BE2C (cell line): ENCODE measurements around the gene INTS11.

ENCODE experiments used
- DNase-seq: peaks from one replicate; pipeline ENCODE4 v3.0.0-alpha.2; 2020
- H3K27me3 ChIP-seq: fragments of 250-450 bp; sonication (Bioruptor Pico); 2 replicates; pipeline ENCODE4 v1.5.1; 2020; ENCODE audit warnings: mild to moderate bottlenecking
- H3K36me3 ChIP-seq: fragments of 250-450 bp; sonication (Bioruptor Pico); 2 replicates; pipeline ENCODE4 v1.5.1; 2020; ENCODE audit warnings: mild to moderate bottlenecking
- H3K4me1 ChIP-seq: fragments of 250-450 bp; sonication (Bioruptor Pico); 2 replicates; pipeline ENCODE4 v1.5.1; 2020
- H3K4me3 ChIP-seq: 2 replicates; pipeline ENCODE4 v1.5.1; 2011; ENCODE audit warnings: low read depth, low read length
- H3K9me3 ChIP-seq: fragments of 250-450 bp; sonication (Bioruptor Pico); 2 replicates; pipeline ENCODE4 v1.5.1; 2020
- CTCF ChIP-seq: IDR thresholded peaks from 2 replicates; pipeline ENCODE4 v1.5.1; 2012; ENCODE audit warnings: mild to moderate bottlenecking, low read depth, low read length

Gene INTS11

DNA sequence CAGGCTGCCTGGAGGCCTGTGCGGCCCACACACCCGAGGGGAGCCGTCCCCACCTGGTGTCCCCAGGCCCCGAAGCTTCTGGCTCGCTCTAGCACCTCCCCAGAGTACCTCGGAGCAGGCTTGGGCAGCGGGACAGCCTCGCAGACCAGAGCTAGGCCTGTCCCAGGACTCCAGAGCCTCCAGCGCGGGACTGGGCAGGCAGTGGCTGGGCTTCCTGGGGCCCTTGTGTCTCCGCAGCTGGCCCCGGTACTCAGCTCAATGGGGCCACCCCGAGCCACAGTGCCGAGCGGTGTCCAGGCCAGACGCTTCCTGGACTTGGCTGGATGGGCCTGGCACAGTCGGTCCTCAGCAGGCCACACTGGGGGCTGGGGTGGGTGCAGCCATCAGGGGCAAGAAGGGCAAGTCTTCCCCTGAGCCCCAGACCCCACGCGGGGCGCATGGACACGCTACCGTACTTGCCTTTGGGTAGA, 39.3 kb downstream of the INTS11 start:
- TF ChIP-seq CTCF, result no peak
- Histone ChIP-seq H3K9me3 (no peaks in the 10 kb centered on the region), H3K36me3 (no peaks in the 10 kb centered on the region), H3K4me3 (no peak overlapping the region), H3K4me1 (peaks cover 3% of the 10 kb centered on the region), H3K27me3 (peaks cover 9% of the 10 kb centered on the region)
- DNase-seq, result peak; percentile 17

- TF ChIP-seq CTCF, result no peak
- H3K4me3 ChIP-seq, result no peak overlapping the region
- H3K4me1 ChIP-seq, result peaks cover 3% of the 10 kb centered on the region
- peak; percentile 16 for DNase-seq
- no peaks in the 10 kb centered on the region for H3K9me3 ChIP-seq
- H3K36me3 ChIP-seq, result no peaks in the 10 kb centered on the region
- peaks cover 9% of the 10 kb centered on the region for H3K27me3 ChIP-seq
These were observed 40.0 kb downstream of the INTS11 start for GRCh38 chr1:1284221-1285101.

DNA sequence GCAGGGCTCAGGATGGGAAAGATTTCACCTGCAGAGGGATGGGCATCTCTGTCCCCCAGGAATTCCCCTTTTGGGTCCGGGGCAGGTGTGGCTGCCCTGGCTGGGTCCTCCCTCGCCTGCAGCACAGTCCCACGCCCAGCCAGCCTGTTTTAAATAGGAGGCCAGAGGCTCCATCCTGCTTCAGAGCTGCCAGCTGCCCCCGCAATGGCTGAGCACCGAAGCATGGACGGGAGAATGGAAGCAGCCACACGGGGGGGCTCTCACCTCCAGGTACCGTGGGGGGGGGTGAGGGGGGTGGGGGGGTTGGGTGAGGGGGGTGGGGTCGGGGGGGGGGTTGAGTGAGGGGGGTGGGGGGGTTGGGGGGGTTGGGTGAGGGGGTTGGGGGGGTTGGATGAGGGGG, 40.6 kb downstream of the INTS11 start:
- peaks cover 9% of the 10 kb centered on the region for H3K27me3 ChIP-seq
- H3K4me3 ChIP-seq, result no peak overlapping the region
- peaks cover 3% of the 10 kb centered on the region for H3K4me1 ChIP-seq
- no peak for TF ChIP-seq CTCF
- no peaks in the 10 kb centered on the region for H3K36me3 ChIP-seq
- H3K9me3 ChIP-seq, result no peaks in the 10 kb centered on the region
- peak; percentile 64 for DNase-seq

- H3K27me3 ChIP-seq, result peaks cover 9% of the 10 kb centered on the region
- H3K4me3 ChIP-seq, result no peak overlapping the region
- H3K9me3 ChIP-seq, result no peaks in the 10 kb centered on the region
- TF ChIP-seq CTCF, result no peak
- H3K4me1 ChIP-seq, result peaks cover 3% of the 10 kb centered on the region
- no peaks in the 10 kb centered on the region for H3K36me3 ChIP-seq
- DNase-seq, result no peak
These were observed 41.5 kb downstream of the INTS11 start for GRCh38 chr1:1282998-1283397.

DNA sequence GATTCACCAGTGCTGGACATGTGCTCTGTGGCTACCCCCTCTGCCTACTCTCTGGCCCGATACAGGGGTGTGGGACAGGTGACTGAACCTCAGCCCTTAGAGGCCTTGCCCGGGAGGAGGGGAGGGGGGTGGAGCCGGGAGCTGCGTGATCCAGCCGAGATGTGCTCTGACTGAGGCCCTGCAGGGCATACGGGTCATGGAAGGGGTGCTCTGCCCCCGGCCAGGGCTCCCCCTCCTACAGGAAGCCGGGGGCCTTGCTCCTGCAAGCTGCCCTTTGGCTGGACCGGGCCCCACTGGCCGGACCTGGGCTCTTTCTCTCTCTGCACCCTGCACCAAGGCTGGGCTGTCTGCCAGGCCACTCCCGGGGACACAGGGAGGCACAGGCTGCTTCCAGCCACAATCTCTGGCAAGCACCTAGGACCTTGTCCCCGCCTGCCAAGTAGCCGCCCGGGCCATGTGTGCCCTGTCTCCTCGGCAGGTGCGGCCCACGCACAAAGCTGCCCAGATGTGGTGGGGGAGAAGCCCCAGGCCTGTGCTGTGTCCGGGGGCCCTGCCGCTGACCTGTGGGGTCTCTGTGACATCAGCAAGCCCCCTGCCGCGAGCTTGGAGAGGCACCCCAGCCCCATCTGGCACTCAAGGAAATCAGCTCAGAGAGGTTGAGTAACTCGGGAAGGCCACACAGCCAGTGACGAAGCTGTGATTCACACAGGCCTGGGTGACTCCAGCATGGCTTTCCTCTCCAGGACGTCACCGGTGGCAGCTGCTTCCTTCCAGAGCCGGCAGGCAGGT, 42.7 kb downstream of the INTS11 start:
- no peak overlapping the region for H3K4me3 ChIP-seq
- no peak for TF ChIP-seq CTCF
- H3K4me1 ChIP-seq, result peaks cover 3% of the 10 kb centered on the region
- H3K36me3 ChIP-seq, result no peaks in the 10 kb centered on the region
- no peaks in the 10 kb centered on the region for H3K27me3 ChIP-seq
- DNase-seq, result no peak
- no peaks in the 10 kb centered on the region for H3K9me3 ChIP-seq
